ENCODE data around the gene FAM20C.

Gene FAM20C

DNA sequence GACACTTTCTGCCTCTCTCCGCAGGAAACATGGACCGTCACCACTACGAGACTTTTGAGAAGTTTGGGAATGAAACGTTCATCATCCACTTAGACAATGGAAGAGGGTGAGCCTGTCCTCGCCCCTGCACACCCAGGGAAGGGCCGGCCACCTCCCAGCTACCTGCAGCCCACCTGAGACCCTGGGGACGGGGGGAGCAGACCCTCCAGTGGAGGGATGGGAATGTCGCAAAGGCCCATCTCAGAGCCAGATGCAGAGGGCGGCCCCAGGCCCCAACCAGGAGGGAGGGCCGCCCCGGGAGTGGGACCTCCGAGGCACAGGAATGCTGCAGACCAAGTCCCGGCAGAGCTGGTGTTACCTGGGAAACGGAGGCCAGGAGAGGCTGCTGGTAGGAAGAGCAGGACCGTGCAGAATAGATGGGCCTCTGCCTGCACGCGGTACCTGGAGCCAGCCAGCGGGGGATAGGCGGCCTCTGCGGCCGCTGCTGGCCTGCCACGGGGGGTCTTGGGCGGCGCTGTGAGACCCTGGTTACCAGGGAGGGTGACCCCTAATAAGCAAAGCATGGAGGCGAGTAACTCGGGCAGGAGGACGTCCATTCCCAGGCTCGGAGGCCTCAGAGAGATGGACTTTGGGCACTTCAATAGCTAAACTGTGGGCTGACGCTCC is 64.7 kb downstream of the FAM20C start:
- DNase-seq (ENCODE audit: low read depth in 2 of 2) = no peak

DNA sequence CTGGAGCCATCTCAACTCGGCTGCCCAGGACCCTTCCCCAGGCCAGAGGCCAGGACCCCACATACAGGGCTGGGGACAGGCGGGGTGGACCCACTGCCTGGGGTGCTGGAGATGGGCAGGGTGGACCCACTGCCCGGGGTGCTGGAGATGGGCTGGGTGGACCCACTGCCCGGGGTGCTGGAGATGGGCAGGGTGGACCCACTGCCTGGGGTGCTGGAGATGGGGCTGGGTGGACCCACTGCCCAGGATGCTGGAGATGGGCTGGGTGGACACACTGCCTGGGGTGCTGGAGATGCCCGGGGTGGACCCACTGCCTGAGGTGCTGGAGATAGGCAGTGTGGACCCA is 65.2 kb downstream of the FAM20C start:
- DNase-seq (ENCODE audit: low read depth in 2 of 2) = no peak

DNA sequence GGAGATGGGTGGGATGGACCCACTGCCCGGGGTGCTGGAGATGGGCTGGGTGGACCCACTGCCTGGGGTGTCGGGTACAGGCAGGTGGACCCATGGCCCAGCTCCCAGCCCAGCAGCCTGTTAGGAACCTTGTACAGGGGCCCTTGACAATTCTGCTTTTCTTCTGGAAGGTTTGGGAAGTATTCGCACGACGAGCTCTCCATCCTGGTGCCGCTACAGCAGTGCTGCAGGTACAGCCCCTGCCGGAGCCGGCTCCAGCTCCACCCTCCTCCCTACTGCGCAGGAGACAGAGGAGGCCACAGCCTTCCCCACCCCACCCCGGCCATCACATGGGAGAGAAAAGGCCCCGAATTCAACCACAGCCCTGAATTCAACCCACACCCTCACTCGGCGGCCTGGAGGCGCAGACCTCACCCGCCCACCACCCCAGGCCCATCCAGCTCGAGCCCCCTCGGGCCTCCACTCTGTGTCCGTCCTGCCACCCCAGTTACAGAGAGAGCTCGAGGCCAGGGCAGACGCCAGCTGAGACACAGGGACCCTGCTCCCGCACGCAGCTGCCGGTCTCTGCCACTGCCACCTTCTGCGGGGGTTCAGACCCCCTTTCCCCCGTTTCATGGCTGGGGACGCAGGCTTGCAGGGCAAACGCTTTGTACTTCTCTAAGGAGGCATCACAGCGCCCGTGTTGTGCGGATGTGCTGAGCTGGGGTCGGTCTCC is 66.3 kb downstream of the FAM20C start:
- no peak for DNase-seq (ENCODE audit: low read depth in 2 of 2)

DNA sequence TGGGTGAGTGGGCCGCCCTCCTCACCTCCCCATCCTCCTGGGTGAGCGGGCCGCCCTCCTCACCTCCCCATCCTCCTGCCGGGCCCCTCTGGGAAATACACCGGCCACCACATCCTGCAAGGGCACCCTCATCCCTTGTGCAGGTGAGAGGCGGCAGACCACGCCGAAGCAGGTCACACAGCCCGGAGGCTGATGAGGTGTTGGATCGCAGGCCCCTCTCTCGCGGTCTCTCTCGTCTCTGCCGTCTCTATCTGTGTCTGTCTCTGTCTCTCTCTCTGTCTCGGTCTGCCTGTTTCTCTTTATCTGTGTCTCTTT is 66.8 kb downstream of the FAM20C start:
- no peak for DNase-seq (ENCODE audit: low read depth in 2 of 2)

DNA sequence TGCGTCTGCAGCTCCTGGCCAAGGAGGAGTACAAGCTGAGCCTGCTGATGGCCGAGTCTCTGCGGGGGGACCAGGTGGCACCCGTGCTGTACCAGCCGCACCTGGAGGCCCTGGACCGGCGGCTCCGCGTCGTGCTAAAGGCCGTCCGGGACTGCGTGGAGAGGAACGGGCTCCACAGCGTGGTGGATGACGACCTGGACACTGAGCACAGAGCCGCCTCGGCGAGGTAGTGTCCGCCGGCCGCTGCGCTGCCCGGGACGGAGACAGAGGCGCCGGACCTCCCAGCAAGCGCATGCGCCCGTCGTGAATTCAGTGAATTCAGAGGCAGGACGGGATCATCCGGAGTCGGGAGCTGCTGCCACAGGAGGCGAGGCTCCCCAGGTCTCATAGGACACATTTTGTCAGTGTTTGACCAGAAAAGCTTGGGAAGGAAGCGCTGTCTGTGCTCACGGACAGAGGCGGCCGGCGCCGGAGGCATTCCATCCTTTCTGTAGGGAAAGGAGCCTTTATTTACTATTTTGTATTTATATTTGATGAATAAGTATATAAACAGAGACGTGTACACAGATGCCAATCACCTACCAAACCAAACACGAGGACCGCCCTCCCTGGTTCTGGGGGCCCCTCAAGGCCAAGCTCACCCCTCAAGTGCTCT is 67.5 kb downstream of the FAM20C start:
- DNase-seq (ENCODE audit: low read depth in 2 of 2) = no peak

DNA sequence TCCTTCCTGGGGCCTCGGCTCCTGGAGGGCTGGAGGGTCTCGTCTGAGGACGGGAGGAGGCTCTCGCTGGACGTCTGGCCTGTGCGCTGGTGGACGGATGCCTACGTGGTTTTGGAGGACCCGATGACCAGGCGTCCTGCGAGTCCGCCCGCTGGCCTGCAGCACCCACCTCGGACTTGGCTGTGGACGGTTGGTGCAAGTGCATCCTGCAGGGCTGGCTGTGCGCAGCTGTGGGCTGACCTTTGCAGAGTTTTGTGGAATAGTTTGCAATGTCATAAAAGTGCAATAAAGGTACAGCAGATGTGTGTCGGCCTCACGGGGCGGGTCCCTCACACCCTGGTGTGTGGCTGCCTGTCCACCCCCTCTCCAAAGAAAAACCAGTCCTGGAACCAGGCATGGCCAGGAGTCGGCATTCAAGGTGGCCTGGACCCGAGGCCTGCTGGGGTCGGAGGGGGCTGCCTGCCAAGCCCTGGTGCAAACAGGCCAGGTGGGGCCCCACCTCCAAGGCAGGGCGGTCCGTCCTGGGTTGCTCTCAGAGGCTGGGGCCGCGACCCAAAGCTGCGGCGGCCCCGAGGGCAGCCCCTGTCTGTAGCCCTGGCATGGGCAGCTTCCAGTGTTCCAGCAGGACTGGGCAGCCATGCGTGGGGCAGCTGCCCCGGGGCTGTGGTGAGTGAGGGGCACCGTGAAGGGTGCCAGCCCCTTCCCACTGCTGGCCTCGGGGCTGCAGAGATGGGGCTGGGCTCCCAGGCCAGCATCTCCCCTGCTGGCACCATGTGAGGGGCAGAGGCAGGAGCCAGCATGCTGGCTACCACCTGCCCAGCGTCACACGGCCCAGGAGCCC is 68.3 kb downstream of the FAM20C start:
- no peak for DNase-seq (ENCODE audit: low read depth in 2 of 2)

DNA sequence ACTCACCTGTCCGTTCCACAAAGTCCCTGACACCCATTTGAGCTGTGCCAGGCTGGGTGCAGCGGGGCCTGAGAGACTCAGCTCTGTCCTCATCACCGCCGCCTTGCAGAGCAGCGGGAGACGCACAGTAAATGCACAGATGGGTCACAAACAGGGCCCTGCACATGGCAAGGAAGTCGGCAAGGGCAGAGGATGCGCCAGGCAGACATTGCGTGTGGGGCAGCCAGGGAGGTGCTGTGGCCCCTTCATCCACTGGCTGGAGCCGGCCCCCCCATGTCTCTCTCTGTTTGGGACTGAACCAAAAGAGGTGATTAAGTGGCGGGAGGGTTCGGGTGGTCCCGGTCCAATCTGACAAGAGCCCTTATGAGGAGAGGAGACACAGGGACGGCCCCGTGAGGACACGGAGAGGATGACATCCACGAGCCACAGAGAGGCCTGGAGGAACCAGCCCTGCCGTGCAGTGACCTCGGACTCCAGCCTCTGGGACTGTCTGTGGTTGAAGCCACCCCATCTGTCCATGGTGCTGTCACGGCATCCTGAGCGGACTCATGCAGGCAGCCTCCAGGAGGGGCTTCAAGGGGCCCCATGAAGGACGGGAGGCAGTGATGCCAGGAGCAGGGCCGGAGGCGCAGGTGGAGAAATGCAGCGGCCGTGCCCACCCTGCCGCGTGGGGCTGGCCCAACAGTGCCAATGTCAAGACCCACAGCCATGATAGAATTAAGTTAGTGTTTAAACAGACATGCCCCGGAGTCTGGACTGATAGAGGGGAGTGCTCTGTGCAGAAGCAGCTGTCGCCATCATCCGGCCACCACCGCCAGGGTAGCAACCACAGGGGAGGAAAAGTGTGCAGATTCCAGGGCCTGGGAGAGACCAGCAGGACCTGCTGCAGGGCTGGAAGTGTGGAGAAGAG is 69.2 kb downstream of the FAM20C start:
- DNase-seq (ENCODE audit: low read depth in 2 of 2) = no peak

DNA sequence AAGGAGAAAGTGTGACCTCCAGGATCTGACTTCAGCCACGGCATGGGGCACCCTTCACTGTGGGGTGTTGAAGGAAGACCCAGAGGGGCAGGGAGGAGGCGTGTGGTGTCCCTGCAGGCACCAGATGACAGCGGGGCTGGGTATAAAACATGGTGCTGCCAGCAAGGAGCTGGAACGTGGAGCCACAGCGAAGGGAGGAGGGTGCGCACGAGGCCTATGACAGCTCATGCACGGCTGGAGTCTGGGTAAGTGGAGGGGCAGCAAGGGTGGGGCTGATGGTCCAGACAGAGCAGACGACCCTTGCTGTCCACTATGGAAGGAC is 69.8 kb downstream of the FAM20C start:
- DNase-seq (ENCODE audit: low read depth in 2 of 2) = no peak

DNA sequence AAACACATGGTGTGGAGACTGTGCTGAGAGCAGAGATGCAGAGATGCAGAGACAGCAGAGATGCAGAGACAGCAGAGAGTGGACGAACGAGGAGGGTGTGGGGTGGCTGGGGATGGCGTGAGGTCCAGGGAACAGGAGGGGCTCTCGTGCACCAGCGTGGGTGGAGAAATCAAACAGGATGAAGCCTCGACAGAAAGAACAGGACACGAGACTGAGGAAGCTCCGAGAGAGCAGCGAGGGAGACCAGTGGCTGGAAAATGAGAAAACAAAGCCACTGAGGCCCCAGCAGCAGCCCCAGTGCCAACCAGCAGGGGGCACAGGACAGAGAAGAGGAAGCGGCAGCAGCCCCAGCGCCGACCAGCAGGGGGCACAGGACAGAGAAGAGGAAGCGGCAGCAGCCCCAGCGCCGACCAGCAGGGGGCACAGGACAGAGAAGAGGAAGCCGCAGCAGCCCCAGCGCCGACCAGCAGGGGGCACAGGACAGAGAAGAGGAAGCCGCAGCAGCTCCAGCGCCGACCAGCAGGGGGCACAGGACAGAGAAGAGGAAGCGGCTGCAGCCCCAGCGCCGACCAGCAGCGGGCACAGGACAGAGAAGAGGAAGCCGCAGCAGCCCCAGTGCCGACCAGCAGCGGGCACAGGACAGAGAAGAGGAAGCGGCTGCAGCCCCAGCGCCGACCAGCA is 70.4 kb downstream of the FAM20C start:
- peak; percentile 74 to 83 for DNase-seq (ENCODE audit: low read depth in 2 of 2)

DNA sequence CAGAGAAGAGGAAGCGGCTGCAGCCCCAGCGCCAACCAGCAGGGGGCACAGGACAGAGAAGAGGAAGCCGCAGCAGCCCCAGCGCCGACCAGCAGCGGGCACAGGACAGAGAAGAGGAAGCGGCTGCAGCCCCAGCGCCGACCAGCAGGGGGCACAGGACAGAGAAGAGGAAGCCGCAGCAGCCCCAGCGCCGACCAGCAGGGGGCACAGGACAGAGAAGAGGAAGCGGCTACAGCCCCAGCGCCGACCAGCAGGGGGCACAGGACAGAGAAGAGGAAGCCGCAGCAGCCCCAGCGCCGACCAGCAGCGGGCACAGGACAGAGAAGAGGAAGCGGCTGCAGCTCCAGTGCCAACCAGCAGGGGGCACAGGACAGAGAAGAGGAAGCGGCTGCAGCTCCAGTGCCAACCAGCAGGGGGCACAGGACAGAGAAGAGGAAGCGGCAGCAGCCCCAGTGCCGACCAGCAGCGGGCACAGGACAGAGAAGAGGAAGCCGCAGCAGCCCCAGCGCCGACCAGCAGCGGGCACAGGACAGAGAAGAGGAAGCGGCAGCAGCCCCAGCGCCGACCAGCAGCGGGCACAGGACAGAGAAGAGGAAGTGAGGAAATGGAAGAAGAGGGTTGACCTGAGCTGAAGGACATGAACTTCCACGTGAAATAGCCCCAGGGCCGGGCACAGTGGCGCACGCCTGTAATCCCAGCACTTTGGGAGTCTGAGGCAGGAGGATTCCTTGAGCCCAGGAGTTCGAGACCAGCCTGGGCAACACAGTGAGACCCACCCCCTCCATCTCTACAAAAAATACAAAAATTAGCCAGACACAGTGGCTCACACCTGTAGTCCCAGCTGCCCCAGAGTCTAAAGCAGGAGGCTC is 71.3 kb downstream of the FAM20C start:
- DNase-seq (ENCODE audit: low read depth in 2 of 2) = peak in 1 of 2 donors; percentile 43

DNA sequence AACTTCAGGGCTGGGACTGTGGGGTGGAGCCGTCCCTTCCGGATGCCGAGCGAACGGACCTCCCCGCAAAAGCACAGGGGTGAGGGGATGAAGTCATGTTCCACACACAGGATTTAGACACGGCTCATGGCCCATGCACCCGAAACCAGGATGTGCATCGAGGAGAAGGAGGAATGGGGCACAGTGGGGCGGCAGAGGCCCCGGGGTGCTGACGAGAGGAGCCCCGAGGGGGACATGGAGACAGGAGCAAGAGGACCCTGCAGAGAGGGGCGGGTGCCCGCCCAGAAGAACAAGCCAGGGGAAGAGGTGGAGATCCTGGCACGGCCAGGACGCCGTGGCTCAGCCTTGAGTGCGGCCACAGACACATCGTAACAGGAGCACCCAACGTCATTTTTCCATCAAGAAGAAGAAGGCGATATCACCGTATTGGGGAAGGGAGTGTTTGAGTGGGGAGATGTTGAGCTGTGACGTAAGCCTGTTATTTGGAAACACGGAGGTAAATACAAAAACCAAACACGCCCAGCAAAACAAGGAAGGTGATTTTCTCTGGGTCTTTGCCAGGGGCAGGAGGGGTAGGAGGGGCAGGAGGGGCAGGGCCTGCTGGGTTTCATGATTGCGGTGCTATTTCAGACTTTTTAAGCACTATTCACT is 72.3 kb downstream of the FAM20C start:
- DNase-seq (ENCODE audit: low read depth in 2 of 2) = no peak

DNA sequence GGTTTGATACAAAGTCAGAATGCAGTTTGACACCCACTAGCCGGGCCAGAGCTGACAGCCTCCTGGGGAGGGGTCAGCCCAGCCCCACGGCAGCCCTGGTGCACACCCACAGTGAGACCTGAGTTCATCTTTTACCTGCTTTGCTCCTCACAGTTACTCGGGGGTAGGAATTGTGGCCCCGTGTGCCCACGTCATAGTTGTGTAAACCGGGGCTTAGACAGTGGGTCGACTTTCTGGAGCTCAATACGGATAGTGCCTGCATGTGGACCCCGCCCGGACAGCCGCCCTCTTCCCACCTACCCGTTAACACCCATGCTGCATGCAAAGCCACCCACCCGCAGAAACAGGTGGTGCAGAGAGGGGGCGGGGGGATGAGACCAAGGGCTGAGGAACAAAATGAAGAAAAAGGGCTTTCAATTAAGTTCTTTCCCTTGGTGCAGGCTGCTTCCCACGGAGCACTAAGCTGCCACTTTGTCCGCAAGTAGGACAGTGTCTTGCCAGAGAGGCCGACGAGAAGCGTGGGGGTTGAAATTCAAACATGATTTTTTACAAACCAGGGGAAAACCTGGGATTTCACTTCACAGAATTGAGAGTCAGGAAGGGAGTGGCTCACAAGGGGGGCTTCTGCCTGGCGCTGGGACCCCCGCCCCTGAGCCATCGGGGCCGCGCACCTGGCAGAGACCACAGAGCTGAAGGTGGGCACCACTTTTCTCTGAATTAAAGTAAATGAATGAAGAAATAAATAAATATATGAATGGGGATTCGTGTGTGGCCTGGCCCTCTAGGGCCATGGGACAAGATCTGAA is 73.0 kb downstream of the FAM20C start:
- DNase-seq (ENCODE audit: low read depth in 2 of 2) = no peak

DNA sequence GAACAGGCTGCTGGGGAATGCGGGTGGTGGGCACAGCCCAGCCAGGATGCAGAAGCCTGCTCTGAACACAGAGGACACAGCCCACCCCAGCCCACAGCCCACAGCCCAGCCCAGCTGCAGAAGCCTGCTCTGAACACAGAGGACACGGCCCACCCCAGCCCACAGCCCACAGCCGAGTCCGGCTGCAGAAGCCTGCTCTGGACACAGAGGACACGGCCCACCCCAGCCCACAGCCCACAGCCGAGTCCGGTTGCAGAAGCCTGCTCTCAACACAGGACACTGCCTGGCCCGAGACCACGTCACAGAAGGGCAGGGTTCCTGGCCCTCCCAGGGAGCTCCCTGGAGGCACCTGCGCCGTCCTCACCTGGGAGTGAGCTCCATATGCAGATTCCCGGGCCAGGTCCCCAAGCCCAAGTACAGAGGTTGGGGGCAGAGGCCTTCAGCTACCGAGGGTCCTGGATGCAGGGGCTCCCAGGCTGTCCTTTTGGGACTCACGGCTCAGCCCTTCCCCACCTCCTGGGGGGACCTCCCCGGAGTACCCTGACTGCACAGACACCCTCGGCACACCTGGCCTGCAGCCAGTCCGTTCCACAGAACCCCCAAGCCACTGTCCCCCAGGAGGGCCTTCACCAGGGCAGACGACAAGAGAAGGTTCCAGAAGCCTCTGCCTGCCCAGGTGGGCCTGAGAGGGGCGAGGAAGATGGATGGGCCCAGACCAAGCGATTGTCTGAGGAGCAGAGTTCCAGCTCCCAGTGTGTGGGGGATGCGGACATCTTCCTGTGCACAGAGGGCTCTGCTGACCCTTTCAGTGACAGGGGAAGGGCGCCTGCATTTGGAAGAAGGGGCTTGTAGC is 73.9 kb downstream of the FAM20C start:
- no peak for DNase-seq (ENCODE audit: low read depth in 2 of 2)

DNA sequence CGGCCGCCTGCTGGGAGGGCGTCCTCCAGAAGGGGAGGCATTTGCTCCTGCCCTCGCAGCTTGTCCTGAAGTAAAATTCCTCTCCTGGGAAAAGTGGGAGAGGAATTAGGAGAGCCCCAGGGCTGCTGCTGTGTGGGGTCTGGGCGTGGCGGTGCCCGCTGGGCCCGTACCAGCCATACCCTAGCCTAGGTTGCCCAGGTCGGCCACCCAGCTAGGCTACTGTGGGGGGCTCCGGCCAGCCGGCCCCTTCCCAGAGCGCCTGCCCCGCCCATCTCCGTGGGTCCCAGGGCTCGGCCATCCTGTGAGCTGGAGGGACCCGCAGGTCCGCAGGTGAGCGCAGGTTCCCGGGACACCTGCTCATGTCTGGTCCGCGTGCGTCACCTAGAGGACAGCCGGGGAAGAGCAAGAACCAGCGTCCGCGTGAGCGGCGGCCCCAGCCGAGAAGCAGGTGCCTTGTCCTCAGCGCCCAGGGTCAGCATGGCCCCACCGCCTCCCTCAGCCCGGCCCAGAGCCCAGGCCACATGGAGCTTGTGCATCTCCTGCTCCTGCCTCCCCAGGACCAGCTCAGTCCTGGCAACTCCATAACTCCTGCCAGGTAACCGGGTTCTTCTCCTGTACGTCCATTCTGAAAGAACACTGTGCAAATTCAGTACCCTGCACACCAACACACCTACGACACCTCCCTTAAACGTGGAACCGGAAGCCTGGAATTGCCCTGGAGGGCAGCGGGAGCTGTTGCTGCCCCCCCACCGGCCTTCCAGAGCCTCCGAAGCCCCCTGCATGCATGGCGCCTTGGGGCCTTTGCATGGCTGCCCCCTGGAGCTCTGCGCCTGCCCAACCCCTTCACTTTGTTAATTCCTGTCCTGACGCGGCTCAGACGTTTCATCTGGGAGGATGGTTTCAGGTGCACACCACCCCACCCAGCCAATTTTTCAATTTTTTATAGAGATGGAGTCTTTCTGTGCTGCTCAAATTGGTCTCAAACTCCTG is 74.8 kb downstream of the FAM20C start:
- no peak for DNase-seq (ENCODE audit: low read depth in 2 of 2)

DNA sequence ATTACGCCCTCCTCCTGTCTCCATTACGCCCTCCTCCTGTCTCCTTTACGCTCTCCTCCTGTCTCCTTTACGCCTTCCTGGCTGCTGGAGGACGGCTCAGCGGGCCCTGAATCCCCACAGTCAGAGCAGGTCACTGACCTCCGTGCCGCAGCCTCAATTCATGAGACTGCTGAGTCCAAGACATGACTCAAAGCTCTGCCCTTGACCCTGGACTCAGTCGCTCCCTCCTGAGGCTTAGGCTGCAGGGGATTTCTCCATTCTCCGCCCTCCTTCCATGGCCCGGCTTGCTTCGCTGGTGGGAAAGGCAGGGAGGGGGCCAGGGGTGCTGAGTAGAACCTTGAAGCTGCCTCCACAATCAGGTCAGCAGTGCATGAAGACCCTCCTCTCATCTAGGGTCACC is 76.6 kb downstream of the FAM20C start:
- no peak for DNase-seq (ENCODE audit: low read depth in 2 of 2)

DNA sequence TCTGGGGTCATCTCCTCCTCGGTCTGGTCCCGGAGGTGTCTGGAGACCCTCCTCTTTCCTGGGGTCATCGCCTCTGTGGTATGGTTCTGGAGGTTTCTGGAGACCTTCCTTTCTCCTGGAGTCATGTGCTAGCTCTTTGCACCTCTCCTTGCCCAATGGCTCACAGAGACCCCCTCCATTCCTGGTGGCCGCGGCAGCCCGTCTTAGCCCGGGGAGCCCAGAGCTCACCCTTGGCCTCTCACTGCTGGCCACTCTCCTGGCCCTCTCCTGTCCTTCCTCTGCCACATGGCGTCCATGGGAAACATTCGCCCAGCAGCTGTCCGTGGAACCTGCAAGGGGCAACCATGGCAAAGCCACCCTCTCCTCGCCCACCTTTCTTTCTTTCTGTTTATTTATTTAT is 77.3 kb downstream of the FAM20C start:
- no peak for DNase-seq (ENCODE audit: low read depth in 2 of 2)
